Colonic mucosa (tissue), 4 donors: ENCODE results near the gene DTD2. TPM values are rescaled to one million over a fixed set of nuclear protein-coding genes. Genes with fewer than 3 reads are reported as not detected.

Experiments
- DNase-seq: peaks from one replicate; pipeline ENCODE4 v3.0.0-alpha.2; 2020
- H3K27ac ChIP-seq: fragments of 200-600 bp; one replicate; pipeline ENCODE4 v1.8.0; 2021
- H3K27me3 ChIP-seq: fragments of 200-600 bp; one replicate; pipeline ENCODE4 v1.8.0; 2021
- H3K36me3 ChIP-seq: fragments of 200-600 bp; one replicate; pipeline ENCODE4 v1.8.0; 2021
- H3K4me1 ChIP-seq: fragments of 200-600 bp; one replicate; pipeline ENCODE4 v1.8.0; 2021; ENCODE audit warnings: mild to moderate bottlenecking
- H3K4me3 ChIP-seq: fragments of 200-600 bp; one replicate; pipeline ENCODE4 v1.8.0; 2021
- H3K9ac ChIP-seq, 2 donors: one replicate each; pipeline ENCODE4 v1.7.0; 2013; ENCODE audit warnings: control low read depth in 2 of 2, low read depth in 2 of 2, low read length in 2 of 2
- H3K9me3 ChIP-seq: fragments of 200-600 bp; one replicate; pipeline ENCODE4 v1.8.0; 2021
- intact Hi-C: fragments of 100-400 bp; cut with DNase I; formaldehyde crosslinking; loops from one replicate; pipeline ENCODE4 v1.14.1; 2022
- total RNA-seq, 2 donors: library from RNA; stranded (reverse); fragmentation: NEBNext Ultra II Directional in 1 of 2; extraction: Animal tissue kit (Norgen Biotek cat#: 25700) in 1 of 2; gene quantifications; one replicate each; pipeline ENCODE4 v1.2.1, GENCODE V29; 2021
- TF ChIP-seq, protein P1 (sequence below): fragments of 200-600 bp; IDR thresholded peaks from one replicate; pipeline ENCODE4 v1.8.0; 2022; ENCODE audit warnings: antibody characterized with exemption, mild to moderate bottlenecking
- donor health status: healthy.
- donor health status: DM: no; HTN: no; CAD: no.
- donor health status: DM: no; HTN: no; CAD: no.

Gene DTD2
- total RNA-seq, 2 donors from 2014 or later, result 13.7 to 16.2 TPM

DNA sequence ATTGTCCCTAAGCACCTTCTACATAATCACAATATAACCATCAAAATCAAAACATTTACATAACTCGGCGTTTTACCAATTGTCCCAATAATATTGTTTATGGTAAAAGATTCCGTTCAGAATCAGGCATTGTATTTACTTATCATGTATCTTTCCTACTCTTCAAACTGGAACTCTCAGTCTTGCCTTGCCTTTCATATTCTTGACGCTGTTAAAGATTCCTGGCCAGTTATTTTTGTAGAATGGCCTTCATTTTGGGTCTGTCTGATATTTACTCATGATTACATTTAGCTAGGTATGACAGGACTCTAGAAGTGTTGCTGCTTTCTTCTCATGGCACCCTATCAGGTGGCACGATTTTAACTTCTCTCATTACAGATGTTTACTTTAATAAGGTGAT, 36.1 kb downstream of the DTD2 start:
- Histone ChIP-seq H3K4me3 (no peak overlapping the region), H3K27me3 (no peaks in the 10 kb centered on the region), H3K27ac (no peak overlapping the region), H3K9ac (no peak overlapping the region), H3K9me3 (no peaks in the 10 kb centered on the region), H3K4me1 (no peaks in the 10 kb centered on the region), H3K36me3 (no peaks in the 10 kb centered on the region)
- no peak for DNase-seq
- intact Hi-C loops, result loop anchor here (5.0 kb wide), 1 partner anchor 36 kb away; the partner anchor contains the start of gene DTD2
- TF ChIP-seq, protein P1, sequence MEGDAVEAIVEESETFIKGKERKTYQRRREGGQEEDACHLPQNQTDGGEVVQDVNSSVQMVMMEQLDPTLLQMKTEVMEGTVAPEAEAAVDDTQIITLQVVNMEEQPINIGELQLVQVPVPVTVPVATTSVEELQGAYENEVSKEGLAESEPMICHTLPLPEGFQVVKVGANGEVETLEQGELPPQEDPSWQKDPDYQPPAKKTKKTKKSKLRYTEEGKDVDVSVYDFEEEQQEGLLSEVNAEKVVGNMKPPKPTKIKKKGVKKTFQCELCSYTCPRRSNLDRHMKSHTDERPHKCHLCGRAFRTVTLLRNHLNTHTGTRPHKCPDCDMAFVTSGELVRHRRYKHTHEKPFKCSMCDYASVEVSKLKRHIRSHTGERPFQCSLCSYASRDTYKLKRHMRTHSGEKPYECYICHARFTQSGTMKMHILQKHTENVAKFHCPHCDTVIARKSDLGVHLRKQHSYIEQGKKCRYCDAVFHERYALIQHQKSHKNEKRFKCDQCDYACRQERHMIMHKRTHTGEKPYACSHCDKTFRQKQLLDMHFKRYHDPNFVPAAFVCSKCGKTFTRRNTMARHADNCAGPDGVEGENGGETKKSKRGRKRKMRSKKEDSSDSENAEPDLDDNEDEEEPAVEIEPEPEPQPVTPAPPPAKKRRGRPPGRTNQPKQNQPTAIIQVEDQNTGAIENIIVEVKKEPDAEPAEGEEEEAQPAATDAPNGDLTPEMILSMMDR, result no peak

DNA sequence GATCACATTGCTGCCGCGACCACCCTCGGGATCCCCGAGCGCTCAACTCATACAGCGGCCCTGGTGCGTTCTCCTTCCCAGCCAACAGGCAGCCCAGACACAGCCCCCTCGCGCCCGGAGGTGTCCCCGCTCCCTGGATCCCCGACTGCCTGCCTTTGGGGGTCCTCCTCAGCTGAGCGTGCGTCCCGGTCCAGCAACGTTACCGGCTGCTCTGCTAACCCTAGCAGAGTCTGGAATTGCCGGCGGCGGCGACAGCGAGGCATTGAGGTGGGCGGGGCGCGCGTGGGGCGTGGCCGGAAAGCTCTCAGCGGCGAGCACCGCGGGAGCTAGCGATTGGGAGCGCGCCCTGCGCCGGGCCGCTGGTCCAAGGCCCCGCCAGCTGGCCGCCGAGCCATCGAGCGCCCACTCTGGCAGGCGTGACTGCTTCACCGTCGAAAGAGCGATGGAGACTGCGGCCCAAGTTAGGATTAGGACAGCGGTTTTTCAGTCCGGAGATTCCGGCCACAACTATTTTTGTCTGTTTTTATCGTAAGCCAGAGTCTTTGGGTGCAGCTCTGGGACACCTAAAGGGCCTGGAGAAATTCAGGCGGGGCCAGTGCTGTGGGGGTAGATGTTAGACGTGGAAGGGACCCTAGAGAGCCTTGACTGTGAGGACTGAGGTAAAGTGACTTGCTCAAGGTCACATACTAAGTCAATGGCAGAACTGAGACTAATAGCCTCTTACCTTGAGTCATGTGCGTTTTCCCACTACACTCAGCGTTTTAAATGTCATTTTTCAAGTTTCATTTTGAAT, 36.8 kb downstream of the DTD2 start, which contains the start of gene HEATR5A:
Gene HEATR5A (minus strand): TSS at position 232 of the 793 bp plus-strand sequence. CDS start 17,575 bp downstream, outside the sequence.
- H3K27me3 ChIP-seq, result no peaks in the 10 kb centered on the region
- H3K27ac ChIP-seq, result peak within 1 kb of the TSS; percentile 87
- intact Hi-C loops, result loop anchor here (5.0 kb wide), 1 partner anchor 37 kb away; the partner anchor contains the start of gene DTD2
- TF ChIP-seq, protein P1, result no peak
- no peaks in the 10 kb centered on the region for H3K36me3 ChIP-seq
- H3K9ac ChIP-seq, result peak within 1 kb of the TSS; percentile 92 to 94
- H3K4me3 ChIP-seq, result peak within 1 kb of the TSS; percentile 73
- DNase-seq, result peak; percentile 96
- H3K9me3 ChIP-seq, result no peaks in the 10 kb centered on the region
- no peaks in the 10 kb centered on the region for H3K4me1 ChIP-seq

DNA sequence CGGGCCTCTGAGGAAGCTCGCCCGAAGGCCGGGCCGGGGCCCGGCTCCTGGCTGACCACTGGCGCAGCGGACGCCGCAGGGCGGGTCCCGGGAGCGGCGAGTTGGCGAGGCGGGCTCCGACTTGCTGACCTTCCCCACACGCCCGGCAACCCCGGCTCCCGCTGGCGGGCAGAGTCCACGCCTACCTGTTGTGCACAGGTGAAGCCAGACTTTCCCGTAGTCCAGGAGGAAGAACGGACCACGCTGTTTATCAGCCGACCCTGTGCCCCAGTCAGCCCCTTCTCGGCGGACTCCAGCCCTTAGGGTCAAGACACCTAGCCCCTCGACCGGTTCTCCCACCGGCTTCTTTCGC, 37.4 kb downstream of the DTD2 start:
- Histone ChIP-seq H3K36me3 (no peaks in the 10 kb centered on the region), H3K4me1 (no peaks in the 10 kb centered on the region), H3K9ac (peak overlapping the region; percentile 92 to 94), H3K27ac (peak overlapping the region; percentile 87), H3K4me3 (peak overlapping the region; percentile 73), H3K9me3 (no peaks in the 10 kb centered on the region), H3K27me3 (no peaks in the 10 kb centered on the region)
- TF ChIP-seq, protein P1, result no peak
- DNase-seq, result peak; percentile 87
- intact Hi-C loops, result loop anchor here (5.0 kb wide), 1 partner anchor 37 kb away; the partner anchor contains the start of gene DTD2

DNA sequence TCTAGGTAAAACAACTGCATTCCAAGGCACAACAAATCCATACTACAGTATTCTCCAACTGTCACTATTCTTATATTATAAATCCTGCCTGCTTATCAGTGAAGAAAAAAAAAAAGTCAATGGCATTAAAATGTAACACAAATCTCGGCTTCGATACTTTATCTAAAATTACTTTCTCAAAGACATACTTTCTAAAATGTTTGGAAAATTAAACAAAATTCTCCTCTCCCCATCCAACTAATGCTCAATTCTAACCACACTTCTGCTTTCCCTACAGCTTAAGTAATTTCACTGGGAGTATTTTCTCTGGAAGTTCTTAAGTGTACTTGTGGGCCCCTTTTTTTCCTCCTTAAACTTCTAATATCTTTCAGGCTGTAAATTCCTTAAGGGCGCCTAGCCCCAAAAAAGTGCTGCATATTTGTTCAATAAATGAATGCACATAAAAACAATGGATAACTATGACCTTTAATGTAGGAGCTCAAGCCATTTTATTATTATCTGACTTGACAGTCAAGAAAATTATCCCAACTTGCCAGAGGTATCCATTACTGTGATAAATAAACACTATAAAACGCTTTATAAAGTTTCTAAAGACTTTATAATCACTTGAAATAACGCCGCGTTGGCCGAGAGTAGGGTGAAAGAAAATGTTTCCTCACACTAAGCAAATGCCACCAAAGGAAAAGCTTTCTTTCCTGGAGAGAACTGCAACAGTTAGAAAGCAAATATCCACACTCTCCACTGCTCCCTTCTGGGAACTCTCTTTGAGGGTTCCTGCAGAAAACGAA, 37.9 kb downstream of the DTD2 start:
- no peaks in the 10 kb centered on the region for H3K9me3 ChIP-seq
- H3K4me3 ChIP-seq, result peak overlapping the region; percentile 73
- intact Hi-C loops, result no loop called here
- H3K36me3 ChIP-seq, result no peaks in the 10 kb centered on the region
- no peaks in the 10 kb centered on the region for H3K27me3 ChIP-seq
- DNase-seq, result no peak
- peak overlapping the region; percentile 87 for H3K27ac ChIP-seq
- TF ChIP-seq, protein P1, result no peak
- no peaks in the 10 kb centered on the region for H3K4me1 ChIP-seq
- peak overlapping the region; percentile 92 to 94 for H3K9ac ChIP-seq

DNA sequence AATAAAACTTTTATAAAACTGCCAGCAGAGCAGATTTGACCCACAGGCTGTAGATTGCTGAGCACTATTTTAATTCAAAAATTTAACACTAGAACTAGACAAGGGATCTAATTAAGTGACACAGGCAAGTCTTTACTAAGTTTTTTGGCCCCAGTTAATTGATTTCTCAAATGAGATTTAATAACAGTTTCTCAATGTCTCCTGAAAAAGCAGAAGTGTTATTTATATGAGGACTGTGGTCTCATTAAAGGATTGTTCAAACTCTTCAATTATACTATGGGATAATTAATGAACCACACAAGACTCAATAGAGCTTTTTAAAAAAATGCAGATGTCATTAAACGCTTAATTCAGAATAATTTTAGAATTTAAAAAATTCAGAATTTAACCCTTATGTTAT, 38.9 kb downstream of the DTD2 start:
- intact Hi-C loops, result no loop called here
- Histone ChIP-seq H3K4me1 (no peaks in the 10 kb centered on the region), H3K27ac (no peak overlapping the region)

More for the DNA sequence above, 38.9 kb downstream of the DTD2 start:
- TF ChIP-seq, protein P1, result no peak
- Histone ChIP-seq H3K4me3 (no peak overlapping the region), H3K9me3 (no peaks in the 10 kb centered on the region), H3K36me3 (no peaks in the 10 kb centered on the region), H3K9ac (no peak overlapping the region), H3K27me3 (no peaks in the 10 kb centered on the region)
- DNase-seq, result no peak
